Activated naive CD8-positive, alpha-beta T cell treated with anti-CD3 and anti-CD28 coated beads, Interleukin-2, amount 50 U/mL, for 24 hours (primary cell): Measurements from ENCODE around the gene TRAPPC1.

Experiments used
- ATAC-seq: fragments of 150-1000 bp; cut with Tn5 transposase; one replicate; pipeline ENCODE4 v1.10.0; 2021
- DNase-seq: peaks from one replicate; pipeline ENCODE4 v3.0.0; 2021
- H3K27ac Mint-ChIP-seq: one replicate; pipeline ENCODE4 v1.8.0; 2021; ENCODE audit warnings: mild to moderate bottlenecking, mixed read lengths
- H3K27me3 Mint-ChIP-seq: one replicate; pipeline ENCODE4 v1.8.0; 2021; ENCODE audit warnings: mixed read lengths
- H3K36me3 Mint-ChIP-seq: one replicate; pipeline ENCODE4 v1.8.0; 2021; ENCODE audit warnings: low read depth, mixed read lengths
- H3K4me1 Mint-ChIP-seq: one replicate; pipeline ENCODE4 v1.8.0; 2021; ENCODE audit warnings: mixed read lengths
- H3K4me3 Mint-ChIP-seq: one replicate; pipeline ENCODE4 v1.8.0; 2021; ENCODE audit warnings: mild to moderate bottlenecking, moderate library complexity, mixed read lengths
- H3K9me3 Mint-ChIP-seq: one replicate; pipeline ENCODE4 v1.8.0; 2021; ENCODE audit warnings: mixed read lengths

Gene TRAPPC1

GRCh38 chr17:7927596-7927995 lies 4.2 kb downstream of the TRAPPC1 start:
- ATAC-seq, result no peak
- Mint-ChIP-seq H3K4me1 (peaks cover 22% of the 10 kb centered on the region), H3K27ac (no peak overlapping the region), H3K27me3 (no peaks in the 10 kb centered on the region), H3K9me3 (no peaks in the 10 kb centered on the region), H3K36me3 (peaks cover 6% of the 10 kb centered on the region), H3K4me3 (no peak overlapping the region)
- no peak for DNase-seq

DNA sequence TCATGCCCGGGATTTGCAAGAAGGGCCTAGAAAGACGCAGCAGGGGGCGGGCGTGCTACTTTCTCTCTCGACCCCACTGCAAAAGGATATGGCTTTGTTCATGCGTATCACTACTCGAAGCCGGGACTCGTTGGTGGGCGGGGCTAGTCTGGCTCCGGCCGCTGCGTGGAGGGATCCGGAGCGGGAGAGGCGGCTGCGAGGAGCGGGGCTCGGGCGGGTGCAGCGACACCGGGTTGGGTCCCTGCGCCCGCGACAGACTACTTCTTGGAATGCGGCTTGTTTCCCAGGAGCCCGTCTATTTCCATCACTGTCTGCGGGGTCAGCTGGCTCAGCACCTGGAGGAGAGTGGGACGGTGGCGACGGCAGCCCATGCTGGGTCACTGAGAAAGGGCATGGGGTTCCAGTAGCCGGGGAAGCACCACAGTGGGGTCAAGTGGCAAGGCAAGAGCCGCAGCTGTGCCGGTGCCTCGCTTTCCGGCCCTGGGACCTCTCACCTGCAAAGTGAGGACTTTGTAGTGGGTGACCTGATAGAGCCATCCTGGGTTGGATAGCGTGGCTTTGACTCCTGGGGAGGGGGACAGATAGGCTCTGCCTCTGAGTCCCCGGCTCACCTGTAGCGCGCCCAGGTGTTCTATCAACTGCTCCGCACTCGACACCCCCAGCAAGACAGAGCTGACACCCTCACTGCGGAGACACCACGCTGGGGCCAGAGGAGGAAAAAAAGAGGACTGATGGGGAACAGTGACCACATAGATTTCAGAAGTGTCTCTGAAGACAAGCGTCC lies 8.7 kb downstream of the TRAPPC1 start:
- Mint-ChIP-seq H3K4me1 (peaks cover 21% of the 10 kb centered on the region), H3K27me3 (no peaks in the 10 kb centered on the region), H3K9me3 (no peaks in the 10 kb centered on the region), H3K27ac (peak overlapping the region; percentile 51), H3K4me3 (peak overlapping the region; percentile 69), H3K36me3 (peaks cover 3% of the 10 kb centered on the region)
- DNase-seq, result peak; percentile 82
- ATAC-seq, result peak; percentile 88

DNA sequence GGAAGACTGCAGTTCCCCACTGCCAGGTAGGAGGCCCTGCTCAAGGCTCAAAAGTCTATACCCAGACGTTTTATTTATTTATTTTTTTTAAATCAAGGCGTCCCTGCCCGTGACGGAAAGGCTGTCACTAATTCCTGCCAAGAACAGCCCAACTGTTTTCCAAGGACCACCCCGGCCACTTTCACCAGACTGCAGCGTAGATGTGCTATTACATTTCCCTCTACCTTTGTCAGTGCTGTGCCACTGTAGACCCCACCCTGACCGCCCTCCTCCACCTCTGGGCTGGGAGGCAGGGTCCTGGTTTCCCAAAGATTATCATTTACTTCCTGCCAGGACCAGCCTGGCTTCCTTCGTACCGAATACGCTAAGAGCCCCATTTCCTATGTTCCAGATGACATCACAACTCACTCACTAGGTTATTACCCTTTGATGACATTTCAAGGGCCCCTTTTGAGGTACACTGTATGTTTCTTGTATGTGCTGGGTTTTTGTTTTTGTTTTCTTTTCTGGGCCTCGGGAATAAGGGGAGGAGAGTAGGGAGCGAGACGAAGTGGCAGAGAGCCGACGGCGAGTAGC lies 9.4 kb downstream of the TRAPPC1 start:
- Mint-ChIP-seq H3K4me1 (peaks cover 21% of the 10 kb centered on the region), H3K27ac (peak overlapping the region; percentile 51), H3K4me3 (peak overlapping the region; percentile 69), H3K36me3 (peaks cover 3% of the 10 kb centered on the region), H3K27me3 (no peaks in the 10 kb centered on the region), H3K9me3 (no peaks in the 10 kb centered on the region)
- DNase-seq, result no peak
- peak; percentile 48 for ATAC-seq

DNA sequence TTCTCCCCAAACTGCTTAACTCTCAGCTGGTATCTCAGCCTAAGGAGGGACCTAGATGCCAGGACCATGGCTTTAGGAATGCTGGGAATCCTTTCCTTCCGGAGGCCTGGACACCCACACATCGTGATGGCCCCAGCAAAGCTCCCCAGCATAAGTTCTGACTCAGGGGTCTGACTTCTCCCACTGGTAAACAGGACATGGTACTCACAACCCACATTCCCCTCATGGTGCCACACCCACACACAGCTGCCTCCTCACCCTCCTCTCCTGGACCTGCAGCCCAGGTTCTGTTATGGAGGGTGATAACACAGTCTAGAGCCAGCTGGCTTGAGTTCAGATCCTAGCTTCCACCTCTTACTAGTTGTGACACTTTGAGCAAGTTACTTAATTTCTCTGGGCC lies 14.9 kb downstream of the TRAPPC1 start:
- no peaks in the 10 kb centered on the region for H3K9me3 Mint-ChIP-seq
- ATAC-seq, result no peak
- peak overlapping the region; percentile 68 for H3K27ac Mint-ChIP-seq
- peak overlapping the region; percentile 72 for H3K4me3 Mint-ChIP-seq
- H3K36me3 Mint-ChIP-seq, result peaks cover 6% of the 10 kb centered on the region
- peaks cover 42% of the 10 kb centered on the region for H3K4me1 Mint-ChIP-seq
- DNase-seq, result no peak
- no peaks in the 10 kb centered on the region for H3K27me3 Mint-ChIP-seq

DNA sequence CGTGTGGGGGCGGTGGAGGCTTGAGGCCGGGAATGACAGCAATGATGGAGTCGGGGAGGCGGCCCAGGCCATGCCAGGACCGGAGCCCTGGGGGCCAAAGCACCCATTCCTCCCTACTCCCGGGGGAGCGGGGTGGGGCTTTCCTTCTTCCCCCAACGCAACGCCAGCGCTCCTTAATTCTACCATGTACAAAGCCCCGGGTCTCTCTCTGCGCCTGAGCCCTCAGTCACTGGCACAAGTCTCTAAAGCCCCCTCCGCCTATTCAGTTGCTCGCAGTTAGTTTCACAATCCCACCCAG lies 15.4 kb downstream of the TRAPPC1 start:
- ATAC-seq, result no peak
- Mint-ChIP-seq H3K4me1 (peaks cover 37% of the 10 kb centered on the region), H3K4me3 (peak overlapping the region; percentile 72), H3K27ac (peak overlapping the region; percentile 68), H3K27me3 (no peaks in the 10 kb centered on the region), H3K9me3 (no peaks in the 10 kb centered on the region), H3K36me3 (peaks cover 6% of the 10 kb centered on the region)
- DNase-seq, result no peak

DNA sequence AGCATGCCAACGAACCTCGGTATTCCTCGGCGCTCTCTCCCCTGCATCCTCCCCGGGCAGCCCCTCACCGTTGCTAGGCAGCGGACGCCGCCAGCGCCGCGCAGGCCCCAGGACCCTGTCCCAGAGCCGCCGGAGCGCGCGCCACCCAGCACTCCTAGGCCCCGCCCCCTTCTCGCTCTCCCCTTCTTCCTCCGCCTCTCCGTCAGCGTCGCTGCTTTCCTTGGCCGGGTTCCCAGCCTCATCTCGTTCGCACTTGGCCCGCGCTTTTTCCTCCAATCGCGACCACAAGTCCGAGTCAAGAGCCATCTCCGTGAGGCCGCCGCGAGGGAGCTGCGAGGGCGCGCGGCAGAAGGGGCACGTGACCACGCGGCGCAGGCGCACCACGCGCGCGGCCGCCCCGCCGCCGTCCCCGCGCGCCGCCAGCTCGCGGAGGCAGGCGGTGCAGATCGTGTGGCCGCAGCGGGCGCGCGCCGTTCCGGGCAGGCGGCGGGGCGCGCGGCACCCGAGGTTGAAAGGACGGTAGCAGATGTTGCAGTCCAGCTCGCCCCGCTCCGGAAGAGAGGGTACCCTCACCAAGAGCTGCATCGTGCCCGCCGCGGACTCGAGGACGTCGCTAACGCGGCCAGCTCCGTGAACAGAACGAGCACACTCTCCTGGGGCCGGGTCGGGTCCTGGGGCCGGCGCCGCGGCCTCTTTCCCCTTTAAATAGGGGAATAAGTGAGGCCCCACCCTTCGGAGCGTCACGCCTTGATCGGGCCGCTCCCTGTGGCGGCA lies 15.9 kb downstream of the TRAPPC1 start, which contains the start of gene RNF227:
Gene RNF227 (minus strand): TSS at position 679 of the 774 bp plus-strand sequence. CDS start 94 bp downstream, at position 585.
- peak within 1 kb of the TSS; percentile 90 for H3K27ac Mint-ChIP-seq
- ATAC-seq, result peak; percentile 83
- H3K4me1 Mint-ChIP-seq, result peaks cover 36% of the 10 kb centered on the region
- peak; percentile 92 for DNase-seq
- H3K4me3 Mint-ChIP-seq, result peak within 1 kb of the TSS; percentile 88
- no peaks in the 10 kb centered on the region for H3K9me3 Mint-ChIP-seq
- H3K27me3 Mint-ChIP-seq, result no peaks in the 10 kb centered on the region
- peaks cover 6% of the 10 kb centered on the region for H3K36me3 Mint-ChIP-seq

GRCh38 chr17:7915179-7915610 lies 16.6 kb downstream of the TRAPPC1 start:
- DNase-seq (no peak), ATAC-seq (no peak)
- no peaks in the 10 kb centered on the region for H3K27me3 Mint-ChIP-seq
- peak overlapping the region; percentile 90 for H3K27ac Mint-ChIP-seq
- peaks cover 36% of the 10 kb centered on the region for H3K4me1 Mint-ChIP-seq
- no peaks in the 10 kb centered on the region for H3K9me3 Mint-ChIP-seq
- peaks cover 9% of the 10 kb centered on the region for H3K36me3 Mint-ChIP-seq
- H3K4me3 Mint-ChIP-seq, result peak overlapping the region; percentile 88

DNA sequence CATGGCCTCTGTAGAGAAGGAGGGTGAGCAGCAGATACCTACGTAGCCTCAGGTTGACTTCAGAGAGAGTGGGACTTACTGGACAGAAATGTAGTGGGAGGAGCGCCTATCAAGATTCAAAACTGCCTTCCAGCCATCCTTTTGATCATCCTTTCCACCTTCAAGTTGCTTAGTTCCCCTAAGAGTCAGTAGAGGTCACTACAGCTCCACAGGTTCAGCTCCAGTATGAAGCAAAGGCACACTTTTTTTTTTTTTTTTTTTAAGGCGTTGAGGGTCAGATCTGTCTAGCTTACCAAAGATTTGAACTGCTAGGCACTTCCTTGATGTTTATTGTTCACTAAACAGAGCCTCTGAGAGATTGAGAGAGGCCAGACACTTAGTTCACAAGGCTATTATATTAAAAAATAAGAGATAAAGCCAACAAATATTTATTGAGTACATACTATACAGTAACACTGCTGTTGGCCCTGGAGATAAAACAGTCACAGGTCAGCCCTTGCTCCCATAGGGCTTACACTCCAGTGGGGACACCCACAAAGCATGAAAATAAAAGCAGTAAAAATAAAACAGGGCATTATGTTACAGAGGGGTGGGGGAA lies 18.7 kb downstream of the TRAPPC1 start:
- Mint-ChIP-seq H3K36me3 (peaks cover 24% of the 10 kb centered on the region), H3K27me3 (no peaks in the 10 kb centered on the region), H3K4me1 (peaks cover 36% of the 10 kb centered on the region), H3K27ac (peak overlapping the region; percentile 70), H3K4me3 (no peak overlapping the region), H3K9me3 (no peaks in the 10 kb centered on the region)
- DNase-seq, result no peak
- peak; percentile 45 for ATAC-seq

DNA sequence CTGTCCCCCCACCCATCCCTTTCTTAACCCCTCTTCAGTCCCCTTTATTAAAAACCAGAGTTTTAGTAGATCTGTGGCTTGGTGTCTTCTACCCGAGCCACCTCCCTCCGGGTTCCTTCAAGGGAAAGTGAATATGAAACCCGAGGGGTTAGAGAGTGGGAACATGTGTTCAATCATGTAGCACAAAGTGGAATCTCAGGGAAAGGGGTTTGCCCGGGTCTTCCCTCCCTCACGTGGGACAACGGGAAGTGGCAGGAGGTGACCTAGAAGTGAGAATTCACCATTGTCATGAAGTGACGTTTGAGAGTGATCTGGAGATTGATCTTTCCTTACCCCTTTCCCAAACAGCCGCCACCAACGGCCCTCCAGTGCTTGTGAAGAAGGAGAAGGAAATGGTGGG lies 20.6 kb downstream of the TRAPPC1 start:
- no peaks in the 10 kb centered on the region for H3K9me3 Mint-ChIP-seq
- DNase-seq, result no peak
- peaks cover 26% of the 10 kb centered on the region for H3K4me1 Mint-ChIP-seq
- no peaks in the 10 kb centered on the region for H3K27me3 Mint-ChIP-seq
- ATAC-seq, result no peak
- no peak overlapping the region for H3K4me3 Mint-ChIP-seq
- peaks cover 28% of the 10 kb centered on the region for H3K36me3 Mint-ChIP-seq
- no peak overlapping the region for H3K27ac Mint-ChIP-seq

GRCh38 chr17:7910711-7911110 lies 21.0 kb downstream of the TRAPPC1 start:
- H3K9me3 Mint-ChIP-seq, result no peaks in the 10 kb centered on the region
- peaks cover 28% of the 10 kb centered on the region for H3K36me3 Mint-ChIP-seq
- no peak overlapping the region for H3K4me3 Mint-ChIP-seq
- H3K4me1 Mint-ChIP-seq, result peaks cover 24% of the 10 kb centered on the region
- no peak for ATAC-seq
- DNase-seq, result no peak
- no peak overlapping the region for H3K27ac Mint-ChIP-seq
- no peaks in the 10 kb centered on the region for H3K27me3 Mint-ChIP-seq

DNA sequence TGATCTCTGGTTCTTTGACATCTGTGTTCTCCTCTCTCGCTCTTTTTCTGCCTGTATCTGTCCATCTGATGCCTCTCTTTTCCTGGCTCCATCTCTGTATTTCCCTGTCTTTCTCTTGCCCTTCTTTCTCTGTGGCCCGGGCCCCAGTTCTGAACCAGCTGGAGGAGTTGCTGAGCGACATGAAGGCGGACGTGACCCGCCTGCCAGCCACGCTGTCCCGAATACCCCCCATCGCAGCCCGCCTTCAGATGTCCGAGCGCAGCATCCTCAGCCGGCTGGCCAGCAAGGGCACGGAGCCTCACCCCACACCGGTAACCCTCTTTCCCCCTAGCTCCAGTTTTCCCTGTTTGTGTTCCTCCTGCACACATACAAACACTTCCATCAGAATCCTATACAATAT lies 21.5 kb downstream of the TRAPPC1 start:
- Mint-ChIP-seq H3K27me3 (no peaks in the 10 kb centered on the region), H3K27ac (no peak overlapping the region), H3K4me3 (no peak overlapping the region), H3K36me3 (peaks cover 30% of the 10 kb centered on the region), H3K9me3 (no peaks in the 10 kb centered on the region), H3K4me1 (peaks cover 20% of the 10 kb centered on the region)
- ATAC-seq, result no peak
- no peak for DNase-seq

GRCh38 chr17:7909089-7909488 lies 22.7 kb downstream of the TRAPPC1 start:
- Mint-ChIP-seq H3K36me3 (peaks cover 40% of the 10 kb centered on the region), H3K4me3 (no peak overlapping the region), H3K27ac (no peak overlapping the region), H3K9me3 (no peaks in the 10 kb centered on the region), H3K27me3 (no peaks in the 10 kb centered on the region), H3K4me1 (peaks cover 8% of the 10 kb centered on the region)
- no peak for ATAC-seq
- no peak for DNase-seq

DNA sequence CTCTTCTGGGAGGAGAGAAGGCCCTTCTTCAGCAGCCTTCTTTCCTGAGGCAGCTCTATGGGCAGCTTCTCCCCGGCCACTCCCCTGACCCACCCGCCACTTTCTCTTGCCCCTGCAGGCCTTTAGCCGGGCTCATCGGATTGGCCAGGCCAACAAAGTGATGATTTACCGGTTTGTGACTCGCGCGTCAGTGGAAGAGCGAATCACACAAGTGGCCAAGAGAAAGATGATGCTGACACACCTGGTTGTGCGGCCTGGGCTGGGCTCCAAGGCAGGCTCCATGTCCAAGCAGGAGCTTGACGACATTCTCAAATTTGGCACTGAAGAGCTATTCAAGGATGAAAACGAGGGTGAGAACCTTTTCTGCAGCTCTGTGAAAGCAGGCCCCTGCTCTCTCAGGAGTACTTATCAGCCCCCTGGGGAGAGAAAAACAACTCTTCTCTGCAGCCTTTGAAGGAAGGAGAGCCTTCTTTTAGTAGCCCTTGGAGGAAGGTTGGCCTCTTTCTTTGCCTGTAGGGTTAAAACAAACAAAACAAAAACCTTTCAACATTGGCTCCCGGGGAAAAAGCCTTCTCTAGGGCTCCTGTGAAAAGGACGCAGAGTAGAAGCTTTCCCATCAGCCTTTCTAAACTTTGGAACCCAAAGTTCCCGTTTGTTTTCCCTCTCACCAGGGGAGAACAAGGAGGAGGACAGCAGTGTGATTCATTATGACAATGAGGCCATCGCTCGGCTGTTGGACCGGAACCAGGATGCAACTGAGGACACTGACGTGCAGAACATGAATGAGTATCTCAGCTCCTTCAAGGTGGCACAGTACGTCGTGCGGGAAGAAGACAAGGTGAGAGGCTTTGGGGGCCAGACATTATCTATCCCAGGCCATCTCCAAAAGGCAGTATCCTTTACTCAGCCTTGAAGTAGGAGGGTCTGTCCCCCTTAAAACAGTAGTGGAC lies 28.3 kb downstream of the TRAPPC1 start:
- DNase-seq (no peak), ATAC-seq (no peak)
- Mint-ChIP-seq H3K27ac (no peak overlapping the region), H3K4me1 (no peaks in the 10 kb centered on the region), H3K27me3 (no peaks in the 10 kb centered on the region), H3K36me3 (peaks cover 63% of the 10 kb centered on the region), H3K9me3 (no peaks in the 10 kb centered on the region), H3K4me3 (no peak overlapping the region)

GRCh38 chr17:7897773-7898172 lies 34.0 kb downstream of the TRAPPC1 start:
- Mint-ChIP-seq H3K4me3 (no peak overlapping the region), H3K36me3 (peaks cover 65% of the 10 kb centered on the region), H3K9me3 (no peaks in the 10 kb centered on the region), H3K27me3 (no peaks in the 10 kb centered on the region), H3K4me1 (peaks cover 12% of the 10 kb centered on the region), H3K27ac (peak overlapping the region; percentile 81)
- DNase-seq (no peak), ATAC-seq (peak; percentile 74)
